Panc1 (cell line): Measurements from ENCODE around the gene CDX1. TPM values are rescaled to one million over a fixed set of nuclear protein-coding genes. Genes with fewer than 3 reads are reported as not detected.

Experiments
- ATAC-seq: fragments of 200-7000 bp; cut with Tn5 transposase; 2 replicates; pipeline ENCODE4 v1.9.1; 2020; ENCODE audit warnings: mild to moderate bottlenecking, moderate library complexity
- BruUV-seq: library from RNA; stranded (reverse); fragments of 400-500 nt; replicated peaks from 2 replicates; lab custom pipeline; 2021; lab: Mats Ljungman, UMichigan
- CTCF ChIA-PET: fragments of 300-600 bp; sonication (Branson Sonifier 250); formaldehyde crosslinking; loops from one replicate; lab custom pipeline; 2022; ENCODE audit warnings: antibody characterized with exemption; lab: Charles Lee
- POLR2A ChIA-PET: fragments of 300-600 bp; sonication (Branson Sonifier 250); formaldehyde crosslinking; loops from one replicate; lab custom pipeline; 2022; ENCODE audit warnings: antibody characterized with exemption; lab: Charles Lee
- DNase-seq: peaks from one replicate; pipeline ENCODE4 v3.0.0-alpha.2; 2010; ENCODE audit warnings: low read depth, low spot score
- H3K27ac ChIP-seq: 2 replicates; pipeline ENCODE4 v1.5.1; 2011; ENCODE audit warnings: mild to moderate bottlenecking, low read length, inconsistent platforms
- H3K27me3 ChIP-seq: fragments of 200-500 bp; sonication (Bioruptor generic); 2 replicates; pipeline ENCODE4 v1.6.0; 2014; ENCODE audit warnings: low read length, inconsistent platforms; ENCODE audit not compliant: control insufficient read depth, insufficient read depth
- H3K36me3 ChIP-seq: fragments of 200-500 bp; sonication (Bioruptor generic); 2 replicates; pipeline ENCODE4 v1.5.1; 2014; ENCODE audit warnings: inconsistent platforms, mild to moderate bottlenecking, low read length, moderate library complexity; ENCODE audit not compliant: control insufficient read depth, insufficient read depth
- H3K4me1 ChIP-seq: 2 replicates; pipeline ENCODE4 v1.5.1; 2011; ENCODE audit warnings: inconsistent platforms, mild to moderate bottlenecking, low read length, moderate library complexity; ENCODE audit not compliant: control insufficient read depth, insufficient read depth
- H3K4me3 ChIP-seq, 2 experiments: 2 replicates each; pipeline ENCODE4 v1.5.1; 2011 to 2012; ENCODE audit warnings: low read depth in 2 of 2, low read length in 2 of 2, mild to moderate bottlenecking in 2 of 2, inconsistent platforms in 1 of 2, moderate library complexity in 1 of 2
- H3K9me3 ChIP-seq: fragments of 200-500 bp; sonication (Bioruptor generic); 2 replicates; pipeline ENCODE4 v1.5.1; 2014; ENCODE audit warnings: low read depth, mild to moderate bottlenecking, inconsistent platforms, low read length, moderate library complexity; ENCODE audit not compliant: control insufficient read depth, insufficient read depth
- POLR2AphosphoS5 ChIP-seq: IDR thresholded peaks from 2 replicates; pipeline ENCODE4 v1.6.1; 2012; ENCODE audit warnings: mild to moderate bottlenecking, low read depth, low read length, moderate library complexity
- SIN3A ChIP-seq: IDR thresholded peaks from 2 replicates; pipeline ENCODE4 v1.6.1; 2012; ENCODE audit warnings: low read depth, mild to moderate bottlenecking, low read length, moderate library complexity, borderline replicate concordance; ENCODE audit not compliant: insufficient read depth
- TCF7L2 ChIP-seq: IDR thresholded peaks from 2 replicates; pipeline ENCODE4 v1.6.1; 2011; ENCODE audit warnings: mild to moderate bottlenecking, low read depth, low read length, inconsistent platforms
- in situ Hi-C: cut with HindIII; loops from 2 replicates; pipeline ENCODE4 v1.10.0; 2016; ENCODE audit warnings: low sequenced_read_pairs, low pct_unique_long_range_greater_than_20kb
- intact Hi-C: fragments of 100-400 bp; cut with micrococcal nuclease; formaldehyde crosslinking; loops from one replicate; pipeline ENCODE4 v1.10.0; 2022; ENCODE audit not compliant: unreplicated experiment
- total RNA-seq: library from RNA; stranded (reverse); gene quantifications from one replicate; pipeline ENCODE4 v1.2.1, GENCODE V29; 2021; ENCODE audit not compliant: unreplicated experiment
- TF ChIP-seq, protein P1 (sequence below): fragments of 450-650 bp; IDR thresholded peaks from 2 replicates; pipeline ENCODE4 v1.5.1; 2017; ENCODE audit warnings: mild to moderate bottlenecking
- TF ChIP-seq, protein P2 (sequence below), 2 experiments: IDR thresholded peaks; 2 replicates each; pipeline ENCODE4 v1.6.1; 2011 to 2012; ENCODE audit warnings: low read depth in 2 of 2, control low read depth in 1 of 2, low read length in 1 of 2, mild to moderate bottlenecking in 1 of 2, moderate library complexity in 1 of 2; ENCODE audit not compliant: insufficient read depth in 1 of 2

CDX1 gene
- total RNA-seq, 1 experiment from 2014 or later: not detected

GRCh38 chr5:150221471-150221870, 54.9 kb downstream of the CDX1 start:
- Histone ChIP-seq H3K27me3 (no peaks in the 10 kb centered on the region), H3K27ac (no peak overlapping the region), H3K4me3 (no peak overlapping the region), H3K36me3 (no peaks in the 10 kb centered on the region), H3K9me3 (no peaks in the 10 kb centered on the region), H3K4me1 (no peaks in the 10 kb centered on the region)
- ChIA-PET CTCF (interaction anchor here (0.6 to 0.7 kb wide), 2 partner anchors 9 to 59 kb away, joined by 5 to 7 read pairs; no protein-coding TSS in a partner anchor), POLR2A (no interaction called here)
- DNase-seq (no peak), ATAC-seq (no peak)
- TF ChIP-seq, protein P1, sequence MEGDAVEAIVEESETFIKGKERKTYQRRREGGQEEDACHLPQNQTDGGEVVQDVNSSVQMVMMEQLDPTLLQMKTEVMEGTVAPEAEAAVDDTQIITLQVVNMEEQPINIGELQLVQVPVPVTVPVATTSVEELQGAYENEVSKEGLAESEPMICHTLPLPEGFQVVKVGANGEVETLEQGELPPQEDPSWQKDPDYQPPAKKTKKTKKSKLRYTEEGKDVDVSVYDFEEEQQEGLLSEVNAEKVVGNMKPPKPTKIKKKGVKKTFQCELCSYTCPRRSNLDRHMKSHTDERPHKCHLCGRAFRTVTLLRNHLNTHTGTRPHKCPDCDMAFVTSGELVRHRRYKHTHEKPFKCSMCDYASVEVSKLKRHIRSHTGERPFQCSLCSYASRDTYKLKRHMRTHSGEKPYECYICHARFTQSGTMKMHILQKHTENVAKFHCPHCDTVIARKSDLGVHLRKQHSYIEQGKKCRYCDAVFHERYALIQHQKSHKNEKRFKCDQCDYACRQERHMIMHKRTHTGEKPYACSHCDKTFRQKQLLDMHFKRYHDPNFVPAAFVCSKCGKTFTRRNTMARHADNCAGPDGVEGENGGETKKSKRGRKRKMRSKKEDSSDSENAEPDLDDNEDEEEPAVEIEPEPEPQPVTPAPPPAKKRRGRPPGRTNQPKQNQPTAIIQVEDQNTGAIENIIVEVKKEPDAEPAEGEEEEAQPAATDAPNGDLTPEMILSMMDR: no peak
- TF ChIP-seq, protein P2, sequence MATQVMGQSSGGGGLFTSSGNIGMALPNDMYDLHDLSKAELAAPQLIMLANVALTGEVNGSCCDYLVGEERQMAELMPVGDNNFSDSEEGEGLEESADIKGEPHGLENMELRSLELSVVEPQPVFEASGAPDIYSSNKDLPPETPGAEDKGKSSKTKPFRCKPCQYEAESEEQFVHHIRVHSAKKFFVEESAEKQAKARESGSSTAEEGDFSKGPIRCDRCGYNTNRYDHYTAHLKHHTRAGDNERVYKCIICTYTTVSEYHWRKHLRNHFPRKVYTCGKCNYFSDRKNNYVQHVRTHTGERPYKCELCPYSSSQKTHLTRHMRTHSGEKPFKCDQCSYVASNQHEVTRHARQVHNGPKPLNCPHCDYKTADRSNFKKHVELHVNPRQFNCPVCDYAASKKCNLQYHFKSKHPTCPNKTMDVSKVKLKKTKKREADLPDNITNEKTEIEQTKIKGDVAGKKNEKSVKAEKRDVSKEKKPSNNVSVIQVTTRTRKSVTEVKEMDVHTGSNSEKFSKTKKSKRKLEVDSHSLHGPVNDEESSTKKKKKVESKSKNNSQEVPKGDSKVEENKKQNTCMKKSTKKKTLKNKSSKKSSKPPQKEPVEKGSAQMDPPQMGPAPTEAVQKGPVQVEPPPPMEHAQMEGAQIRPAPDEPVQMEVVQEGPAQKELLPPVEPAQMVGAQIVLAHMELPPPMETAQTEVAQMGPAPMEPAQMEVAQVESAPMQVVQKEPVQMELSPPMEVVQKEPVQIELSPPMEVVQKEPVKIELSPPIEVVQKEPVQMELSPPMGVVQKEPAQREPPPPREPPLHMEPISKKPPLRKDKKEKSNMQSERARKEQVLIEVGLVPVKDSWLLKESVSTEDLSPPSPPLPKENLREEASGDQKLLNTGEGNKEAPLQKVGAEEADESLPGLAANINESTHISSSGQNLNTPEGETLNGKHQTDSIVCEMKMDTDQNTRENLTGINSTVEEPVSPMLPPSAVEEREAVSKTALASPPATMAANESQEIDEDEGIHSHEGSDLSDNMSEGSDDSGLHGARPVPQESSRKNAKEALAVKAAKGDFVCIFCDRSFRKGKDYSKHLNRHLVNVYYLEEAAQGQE (IDR thresholded peaks at IDR 0.05; ENCODE audit: insufficient read depth in 1 of 2, low read depth in 2 of 2, low read length in 1 of 2): no peak
- TF ChIP-seq SIN3A: no peak
- TF ChIP-seq POLR2AphosphoS5: no peak
- TF ChIP-seq TCF7L2: no peak
- intact Hi-C loops: loop anchor here (10.0 kb wide), 1 partner anchor 213 kb away; no protein-coding TSS in a partner anchor
- in situ Hi-C loops: no loop called here
- BruUV-seq: no TSS peak

GRCh38 chr5:150222906-150223305, 56.3 kb downstream of the CDX1 start:
- no peaks in the 10 kb centered on the region for H3K9me3 ChIP-seq
- H3K4me1 ChIP-seq: no peaks in the 10 kb centered on the region
- no TSS peak for BruUV-seq
- ATAC-seq: no peak
- CTCF ChIA-PET: no interaction called here
- H3K36me3 ChIP-seq: no peaks in the 10 kb centered on the region
- H3K27me3 ChIP-seq: no peaks in the 10 kb centered on the region
- TF ChIP-seq, protein P2 (IDR thresholded peaks at IDR 0.05; ENCODE audit: insufficient read depth in 1 of 2, low read depth in 2 of 2, low read length in 1 of 2): no peak
- TF ChIP-seq POLR2AphosphoS5 (no peak), TCF7L2 (no peak), SIN3A (no peak)
- TF ChIP-seq, protein P1: no peak
- no peak for DNase-seq
- POLR2A ChIA-PET: no interaction called here
- in situ Hi-C loops (no loop called here), intact Hi-C loops (loop anchor here (10.0 kb wide), 1 partner anchor 212 kb away; no protein-coding TSS in a partner anchor)
- H3K4me3 ChIP-seq: no peak overlapping the region
- H3K27ac ChIP-seq: no peak overlapping the region
